ENCODE data around the gene DOK6.

DOK6 gene

DNA sequence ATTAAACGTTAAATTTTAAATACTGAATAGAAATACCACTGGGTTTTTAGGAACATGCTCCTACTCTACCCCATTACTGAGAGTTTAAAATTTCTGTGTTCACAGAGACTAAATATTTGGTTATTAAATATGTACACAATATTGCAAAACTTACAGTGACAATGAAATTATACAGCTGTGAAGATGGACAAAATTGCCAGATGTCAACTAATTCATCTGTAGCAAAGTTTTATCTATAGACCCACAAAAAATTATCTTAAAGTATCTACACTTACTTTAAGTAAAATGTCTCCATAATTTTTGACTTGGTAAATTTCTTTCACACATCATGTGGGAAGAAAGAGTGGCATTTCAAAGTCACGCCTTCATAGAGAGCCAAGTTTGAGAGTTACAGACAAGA, 333.8 kb downstream of the DOK6 start:
- DNase-seq (ENCODE audit: low read depth in 3 of 3, low spot score in 1 of 3), result no peak

DNA sequence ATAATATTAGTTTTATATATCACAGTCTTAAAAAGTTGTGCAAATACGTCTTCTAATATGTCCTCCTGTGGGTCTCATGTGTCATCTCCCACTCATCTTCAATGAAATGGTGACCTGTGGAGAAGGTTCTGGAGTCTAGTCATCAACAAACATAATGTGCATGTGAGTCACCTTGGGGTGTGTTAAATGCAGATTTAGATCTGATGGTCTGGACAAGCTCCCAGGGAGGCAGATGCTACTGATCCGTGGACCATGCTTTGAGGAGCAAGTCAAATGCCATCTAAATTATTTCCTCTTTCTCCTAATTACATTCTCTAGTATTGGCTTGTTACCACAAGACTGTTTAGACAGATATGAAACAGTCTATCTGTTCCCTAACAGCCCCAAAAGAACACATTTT, 336.0 kb downstream of the DOK6 start:
- DNase-seq (ENCODE audit: low read depth in 3 of 3, low spot score in 1 of 3), result no peak

DNA sequence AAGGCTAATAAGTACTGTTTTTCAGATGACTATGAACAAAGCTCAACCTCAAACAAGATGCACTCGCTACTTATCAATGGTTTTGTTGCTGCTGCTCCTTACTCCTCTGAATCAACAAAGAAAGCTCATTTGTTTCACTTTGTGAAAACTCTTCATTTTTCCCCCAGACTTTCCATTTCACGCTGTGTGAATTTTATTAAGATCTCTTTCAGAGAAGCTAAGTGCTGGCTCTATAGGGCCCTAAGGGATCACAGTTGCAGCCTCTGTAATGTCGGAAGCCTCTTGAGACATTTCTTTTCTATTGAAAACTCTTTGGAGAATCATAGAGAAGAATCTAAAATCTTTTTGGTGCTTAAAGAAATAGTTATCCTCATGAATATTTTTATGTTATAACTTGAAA, 337.2 kb downstream of the DOK6 start:
- DNase-seq (ENCODE audit: low read depth in 3 of 3, low spot score in 1 of 3), result no peak

DNA sequence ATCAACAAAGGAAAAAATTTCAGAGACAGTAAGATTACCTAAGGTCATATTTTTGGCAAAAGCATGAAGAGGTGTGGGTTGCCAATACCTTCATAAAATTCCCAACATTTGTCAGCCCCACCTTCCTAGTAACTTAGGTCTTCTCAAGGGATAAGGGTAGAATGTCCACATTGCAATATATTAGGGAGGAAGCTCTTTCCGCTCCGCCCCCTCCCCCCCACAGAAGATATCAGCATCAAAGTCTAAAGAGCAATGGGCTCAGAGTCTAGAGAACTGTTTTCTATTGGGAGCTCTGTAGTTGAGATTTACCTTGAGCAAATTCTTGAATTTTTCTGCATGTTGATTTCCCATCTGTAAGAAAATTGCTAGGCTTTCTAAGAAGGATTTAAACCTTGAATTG, 346.7 kb downstream of the DOK6 start:
- DNase-seq (ENCODE audit: low read depth in 3 of 3, low spot score in 1 of 3), result no peak

DNA sequence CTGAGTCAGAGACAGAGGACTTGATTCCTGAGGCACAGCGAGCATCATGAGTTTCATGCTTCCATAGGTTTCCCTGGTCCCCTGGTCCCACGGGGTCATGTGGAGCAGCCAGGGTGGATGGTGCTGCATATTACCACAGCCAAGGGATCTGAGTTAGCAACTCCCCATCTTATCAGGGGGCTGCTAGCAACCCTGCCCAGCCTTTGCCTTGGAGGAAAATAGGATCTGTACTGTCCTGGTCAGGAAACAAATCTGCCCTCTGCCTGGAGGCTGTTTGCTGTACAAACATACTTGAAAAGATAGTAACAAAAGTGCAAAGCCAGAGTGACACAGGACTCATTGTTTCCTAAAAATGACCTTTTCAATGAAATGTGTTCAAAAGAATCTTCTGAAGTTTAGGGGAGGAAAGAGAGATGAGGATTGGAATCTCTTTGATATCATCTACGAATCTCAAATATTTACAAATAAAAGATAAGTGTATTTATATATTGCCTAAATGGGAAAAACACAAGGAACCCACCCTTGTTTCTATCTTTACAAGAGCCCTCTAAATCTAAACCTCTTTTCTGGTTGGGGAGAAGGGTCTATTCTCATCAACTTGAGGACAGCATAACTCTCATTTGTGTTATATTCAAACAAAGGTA, 352.2 kb downstream of the DOK6 start:
- DNase-seq (ENCODE audit: low read depth in 3 of 3, low spot score in 1 of 3), result no peak

DNA sequence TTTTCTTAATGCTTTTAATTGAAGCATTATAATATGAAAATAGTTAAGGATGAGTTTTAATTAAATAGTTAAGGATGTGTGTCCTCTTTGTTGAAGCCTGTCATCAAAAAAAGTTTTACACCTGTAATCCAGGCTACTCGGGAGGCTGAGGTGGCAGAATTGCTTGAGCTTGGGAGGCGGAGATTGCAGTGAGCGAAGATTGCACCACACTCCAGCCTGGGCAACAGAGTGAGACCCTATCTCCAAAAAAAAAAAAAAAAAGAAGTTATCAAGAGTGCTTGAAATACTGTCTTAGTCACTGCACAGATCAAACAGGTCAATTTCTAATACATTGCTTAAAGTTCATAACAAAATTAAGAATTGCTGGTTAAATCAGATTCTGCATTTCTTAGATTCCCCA, 353.4 kb downstream of the DOK6 start:
- no peak for DNase-seq (ENCODE audit: low read depth in 3 of 3, low spot score in 1 of 3)

DNA sequence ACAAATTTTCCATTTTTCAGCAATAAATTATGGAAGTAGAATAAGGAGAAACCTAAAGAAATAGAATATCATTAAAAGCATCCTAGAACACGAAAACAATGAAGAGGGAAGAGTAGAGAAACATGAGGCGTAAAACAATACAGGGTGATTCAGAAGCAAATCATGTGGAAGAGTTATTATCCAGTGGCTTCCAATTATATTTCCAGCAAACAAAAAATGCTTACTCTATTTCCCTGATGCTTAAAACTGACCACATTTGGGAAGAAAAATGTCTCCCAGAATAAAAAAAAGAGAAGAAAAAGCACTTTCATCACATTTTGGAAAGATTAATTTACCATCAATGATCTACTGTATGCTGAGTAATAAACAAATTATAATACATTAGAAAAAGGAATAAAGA, 354.4 kb downstream of the DOK6 start:
- DNase-seq (ENCODE audit: low read depth in 3 of 3, low spot score in 1 of 3), result no peak

DNA sequence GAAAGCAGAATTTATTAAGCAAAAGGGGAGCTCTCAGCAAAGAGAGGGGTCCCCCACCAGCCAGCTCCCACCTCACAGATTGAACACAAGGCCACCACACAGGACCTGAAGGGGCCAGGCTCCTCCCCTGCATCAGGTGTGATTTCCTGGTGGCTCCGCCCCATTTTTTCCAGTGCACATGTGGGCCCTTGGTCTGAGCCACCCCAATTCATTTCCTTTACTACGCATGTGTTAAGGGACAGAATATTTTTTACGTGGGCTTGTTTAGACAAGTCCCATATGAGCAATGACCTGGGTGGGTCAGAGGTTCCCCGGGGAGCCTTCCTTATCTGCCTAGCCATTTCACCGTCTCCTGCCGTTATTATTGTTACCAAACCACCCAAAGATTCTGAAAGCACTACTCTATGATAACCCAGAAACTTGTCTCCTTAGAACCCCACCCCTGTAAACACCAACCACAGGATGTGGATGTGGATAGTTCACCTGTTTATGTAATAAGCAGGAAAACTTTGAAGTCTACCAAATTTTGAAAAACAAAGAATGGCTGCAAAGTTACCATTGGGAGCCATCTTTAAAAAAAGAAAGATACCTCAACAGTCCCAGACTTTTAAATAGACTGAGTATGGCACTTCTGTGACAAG, 355.3 kb downstream of the DOK6 start:
- DNase-seq (ENCODE audit: low read depth in 3 of 3, low spot score in 1 of 3), result no peak

DNA sequence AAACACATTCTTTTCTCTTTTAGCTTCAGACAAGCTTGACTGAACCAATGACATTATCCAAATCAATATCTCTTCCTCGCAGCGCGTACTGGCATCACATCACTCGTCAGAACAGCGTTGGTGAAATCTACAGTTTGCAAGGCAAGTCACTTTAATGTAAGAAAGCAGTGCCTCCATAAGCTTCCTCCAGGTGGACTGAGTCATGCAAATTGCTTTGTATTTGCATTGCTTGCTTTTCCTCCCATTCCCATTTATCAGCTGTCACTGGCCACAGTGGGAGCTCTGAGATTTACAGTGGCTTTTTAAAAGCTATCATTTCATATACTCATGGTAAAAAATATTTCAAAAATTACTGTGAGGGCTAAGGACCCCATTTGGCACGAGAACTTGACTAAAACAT, 357.0 kb downstream of the DOK6 start:
- no peak for DNase-seq (ENCODE audit: low read depth in 3 of 3, low spot score in 1 of 3)

DNA sequence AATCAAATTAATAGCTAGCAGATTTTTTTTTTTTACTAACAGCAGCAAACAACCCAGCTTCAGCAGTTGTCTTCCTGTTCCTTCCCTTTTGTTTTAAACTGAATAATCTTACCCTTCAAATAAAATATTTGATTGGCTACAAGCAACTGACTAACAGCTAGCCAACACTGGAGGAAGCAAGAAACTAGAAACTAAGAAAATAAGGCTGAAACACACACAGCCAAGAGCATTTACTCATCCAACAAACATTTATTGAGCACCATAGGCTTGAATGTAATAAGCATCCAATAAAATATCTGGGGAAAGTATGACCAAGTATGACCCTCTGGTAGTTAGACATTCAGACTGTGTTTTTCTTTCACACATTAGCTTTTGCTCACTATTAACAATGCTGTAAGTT, 357.8 kb downstream of the DOK6 start:
- DNase-seq (ENCODE audit: low read depth in 3 of 3, low spot score in 1 of 3), result no peak

DNA sequence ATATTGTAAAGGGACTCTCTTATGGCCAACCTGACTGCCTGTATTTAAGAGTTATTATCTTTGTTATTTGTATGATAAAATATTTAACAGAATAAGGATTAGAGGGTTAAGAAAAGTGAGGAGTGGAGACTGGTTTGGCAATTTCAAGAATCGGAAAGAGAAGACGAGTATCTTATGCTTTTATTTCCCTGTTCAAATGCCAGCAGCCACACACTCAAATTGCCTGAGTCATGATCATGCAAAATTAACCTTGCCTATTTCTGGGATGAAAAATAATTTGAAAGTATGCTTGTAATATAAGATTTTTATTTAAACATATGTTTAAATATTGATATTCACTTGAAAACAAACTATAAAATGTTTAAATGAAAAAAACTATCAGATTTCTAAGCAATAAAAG, 358.4 kb downstream of the DOK6 start:
- no peak for DNase-seq (ENCODE audit: low read depth in 3 of 3, low spot score in 1 of 3)

DNA sequence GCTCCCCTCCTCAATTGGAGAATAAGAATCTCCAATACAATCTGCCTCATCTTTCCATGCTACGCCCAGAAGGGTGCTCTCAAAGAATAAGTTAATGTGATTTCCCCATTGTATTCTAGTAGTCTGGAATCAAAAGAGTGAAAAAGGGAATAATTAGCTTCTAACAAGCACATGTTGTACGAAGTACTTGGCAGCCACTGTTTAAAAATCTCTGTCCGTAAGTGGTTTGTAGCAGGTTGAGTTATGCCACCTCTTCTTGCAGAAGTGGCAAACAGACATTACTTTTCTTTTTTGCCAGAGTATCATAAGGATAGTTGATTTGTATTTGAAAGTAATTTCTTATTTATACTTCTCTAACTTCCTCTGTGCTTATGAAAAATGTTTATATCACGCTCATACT, 362.3 kb downstream of the DOK6 start:
- DNase-seq (ENCODE audit: low read depth in 3 of 3, low spot score in 1 of 3), result no peak

DNA sequence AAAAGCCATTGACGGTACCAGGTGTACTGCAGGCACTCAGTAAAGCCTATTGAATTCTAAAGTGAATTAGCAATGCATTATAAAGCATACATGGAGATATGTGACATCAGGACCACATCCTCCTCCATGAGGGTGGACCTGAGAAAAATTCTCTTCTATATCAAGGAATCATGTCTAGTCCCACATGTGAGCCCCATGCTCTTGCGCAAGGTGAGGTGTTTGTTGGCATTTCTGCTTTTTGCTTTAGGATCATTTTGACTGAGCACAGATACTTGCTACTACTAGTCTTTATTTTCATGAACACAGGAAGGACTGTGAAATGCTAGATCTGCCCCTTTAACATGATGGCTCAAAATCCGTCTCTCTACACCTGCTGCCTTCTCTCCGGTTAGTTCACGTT, 363.1 kb downstream of the DOK6 start:
- no peak for DNase-seq (ENCODE audit: low read depth in 3 of 3, low spot score in 1 of 3)

DNA sequence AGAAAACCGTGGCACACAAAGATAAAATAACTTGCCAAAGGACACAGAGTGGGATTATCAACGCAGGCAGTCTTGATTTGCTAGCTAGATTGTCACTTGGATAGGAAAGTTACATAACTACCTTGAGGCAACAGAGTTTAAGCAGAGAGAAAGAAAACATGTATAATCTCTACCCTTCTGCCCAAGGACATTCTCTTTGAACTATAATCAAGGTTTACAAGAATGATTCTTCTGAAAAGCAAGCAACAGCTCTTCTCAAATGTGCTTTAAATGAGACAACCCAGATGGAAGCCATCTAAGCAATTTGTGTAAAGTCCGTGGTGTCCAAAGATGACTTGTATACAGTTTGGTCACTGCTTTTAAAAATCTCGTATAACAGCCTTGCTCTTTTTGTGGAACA, 369.6 kb downstream of the DOK6 start:
- no peak for DNase-seq (ENCODE audit: low read depth in 3 of 3, low spot score in 1 of 3)

DNA sequence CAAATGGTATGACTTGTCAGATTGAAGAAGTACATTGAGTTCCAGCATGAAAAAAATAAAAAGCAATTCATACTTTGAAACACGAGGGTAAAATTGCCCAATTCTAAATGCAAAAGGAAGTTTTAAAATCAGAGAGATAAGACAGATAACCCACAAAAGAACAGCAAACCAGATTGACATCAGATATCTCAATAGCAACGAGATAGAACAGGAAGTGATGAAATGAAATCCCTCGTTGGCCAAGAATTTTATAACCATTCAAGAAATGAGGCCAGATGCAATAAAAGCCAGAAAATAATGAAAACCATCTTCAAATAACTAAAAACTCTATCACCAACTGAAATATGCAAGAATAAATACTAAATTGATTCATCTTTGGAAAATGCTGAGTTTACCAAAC, 374.1 kb downstream of the DOK6 start:
- DNase-seq (ENCODE audit: low read depth in 3 of 3, low spot score in 1 of 3), result no peak

DNA sequence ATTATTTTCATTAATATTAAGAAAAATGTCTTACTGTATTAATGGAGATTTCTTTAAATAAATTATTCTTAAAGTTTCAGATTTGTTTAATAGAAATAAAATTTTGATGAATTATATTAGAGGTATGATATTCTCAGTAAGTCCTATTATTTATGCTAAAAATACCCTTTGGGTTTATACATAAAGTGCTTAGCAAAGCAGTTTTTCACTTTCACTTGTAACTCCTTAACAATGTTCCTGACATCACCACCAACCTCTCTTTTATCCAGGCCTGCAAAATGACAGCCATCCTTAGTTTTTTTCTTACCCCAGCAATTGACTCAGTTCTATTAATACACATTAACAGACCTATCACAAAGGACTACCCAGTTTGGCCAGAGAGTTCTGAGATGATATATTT, 376.6 kb downstream of the DOK6 start:
- no peak for DNase-seq (ENCODE audit: low read depth in 3 of 3, low spot score in 1 of 3)

DNA sequence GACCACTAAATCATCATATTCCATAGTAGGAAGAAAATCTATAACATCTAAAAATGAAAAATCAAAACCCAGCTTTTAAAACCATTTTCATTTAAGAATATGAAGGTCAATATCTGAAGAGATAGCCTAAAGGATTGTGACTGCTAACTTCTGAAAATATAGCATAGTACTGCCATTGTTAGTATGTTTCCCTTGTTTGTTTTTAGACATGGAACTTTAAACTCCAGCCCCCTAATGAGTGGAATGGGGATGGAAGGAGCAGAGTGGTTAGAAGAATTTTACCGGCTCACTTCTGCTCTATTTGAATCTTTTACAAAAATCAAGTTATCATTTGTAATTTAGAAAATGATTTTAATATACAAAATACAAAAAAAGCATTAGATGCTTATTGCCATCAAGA, 378.0 kb downstream of the DOK6 start:
- no peak for DNase-seq (ENCODE audit: low read depth in 3 of 3, low spot score in 1 of 3)

DNA sequence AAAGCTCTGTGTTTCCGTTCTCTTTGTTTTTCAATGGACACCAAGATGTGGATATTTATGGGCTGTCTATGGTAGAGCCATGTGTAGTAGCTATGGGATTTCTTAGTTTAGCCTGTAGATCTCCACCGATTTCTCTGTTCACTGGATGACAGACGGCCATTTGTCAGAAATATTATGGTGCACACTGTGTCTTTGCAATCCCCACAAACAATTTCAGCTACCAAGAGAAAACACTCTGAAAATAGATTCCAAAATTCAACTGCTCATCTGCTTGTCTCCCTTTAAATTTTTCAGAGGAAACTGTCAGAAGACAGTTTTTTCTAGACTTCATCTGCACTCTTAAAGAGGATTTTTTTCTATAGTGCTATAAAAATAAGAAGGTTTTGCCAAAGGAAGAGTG, 380.2 kb downstream of the DOK6 start:
- no peak for DNase-seq (ENCODE audit: low read depth in 3 of 3, low spot score in 1 of 3)

DNA sequence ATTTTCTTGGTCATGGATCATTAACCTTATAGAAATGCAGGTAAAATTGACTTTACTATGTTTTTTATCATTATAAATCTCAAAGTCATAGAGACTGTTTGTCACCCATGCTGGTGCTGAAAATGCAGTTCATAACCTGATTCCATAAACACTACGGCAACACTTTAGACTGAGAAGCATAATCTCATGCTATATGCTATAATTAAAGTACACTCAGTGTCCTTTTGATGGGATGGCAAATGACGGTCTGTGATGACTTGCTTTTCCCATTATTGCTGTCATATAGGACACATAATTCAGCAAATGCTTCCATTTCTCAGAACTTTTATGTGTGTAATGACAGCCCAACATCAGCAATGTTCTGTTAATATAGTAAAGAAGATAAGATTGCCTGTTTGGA, 384.1 kb downstream of the DOK6 start:
- DNase-seq (ENCODE audit: low read depth in 3 of 3, low spot score in 1 of 3), result no peak

DNA sequence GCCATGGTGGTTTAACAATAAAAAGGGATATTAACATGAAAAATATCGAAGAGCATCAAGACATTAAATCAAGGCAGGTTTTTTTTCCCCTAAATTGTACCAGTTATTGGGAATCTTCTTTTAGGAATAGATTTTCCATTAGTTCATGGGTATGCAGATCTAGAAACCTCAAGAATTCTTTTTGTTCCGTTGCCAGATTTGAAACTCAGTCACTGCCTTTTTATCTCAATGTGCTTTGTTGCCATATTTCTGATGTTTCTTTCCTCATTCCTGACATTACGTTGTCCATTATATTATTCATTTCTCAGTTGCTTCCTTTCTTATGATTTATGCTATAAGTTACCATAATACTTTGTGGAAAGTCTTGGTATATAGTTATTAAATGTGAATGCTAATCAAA, 384.8 kb downstream of the DOK6 start:
- DNase-seq (ENCODE audit: low read depth in 3 of 3, low spot score in 1 of 3), result no peak

DNA sequence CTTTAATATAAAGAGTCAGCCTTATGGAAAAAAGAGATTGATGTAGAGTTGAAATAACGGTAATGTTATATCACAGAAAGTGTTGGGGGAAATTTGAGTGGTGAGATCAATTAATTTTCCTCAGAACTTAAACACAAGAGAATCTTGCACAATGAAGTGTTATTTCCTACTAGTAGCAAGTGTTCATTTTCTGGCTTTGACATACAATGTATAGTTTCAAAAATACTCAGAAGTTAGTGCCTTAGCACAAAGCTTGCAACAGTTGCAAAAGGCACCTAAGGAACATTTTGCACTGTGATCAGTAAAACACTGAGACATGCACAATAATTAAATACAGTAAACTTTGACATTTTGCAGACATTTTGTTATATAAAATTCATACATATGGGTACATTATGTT, 385.7 kb downstream of the DOK6 start:
- no peak for DNase-seq (ENCODE audit: low read depth in 3 of 3, low spot score in 1 of 3)

DNA sequence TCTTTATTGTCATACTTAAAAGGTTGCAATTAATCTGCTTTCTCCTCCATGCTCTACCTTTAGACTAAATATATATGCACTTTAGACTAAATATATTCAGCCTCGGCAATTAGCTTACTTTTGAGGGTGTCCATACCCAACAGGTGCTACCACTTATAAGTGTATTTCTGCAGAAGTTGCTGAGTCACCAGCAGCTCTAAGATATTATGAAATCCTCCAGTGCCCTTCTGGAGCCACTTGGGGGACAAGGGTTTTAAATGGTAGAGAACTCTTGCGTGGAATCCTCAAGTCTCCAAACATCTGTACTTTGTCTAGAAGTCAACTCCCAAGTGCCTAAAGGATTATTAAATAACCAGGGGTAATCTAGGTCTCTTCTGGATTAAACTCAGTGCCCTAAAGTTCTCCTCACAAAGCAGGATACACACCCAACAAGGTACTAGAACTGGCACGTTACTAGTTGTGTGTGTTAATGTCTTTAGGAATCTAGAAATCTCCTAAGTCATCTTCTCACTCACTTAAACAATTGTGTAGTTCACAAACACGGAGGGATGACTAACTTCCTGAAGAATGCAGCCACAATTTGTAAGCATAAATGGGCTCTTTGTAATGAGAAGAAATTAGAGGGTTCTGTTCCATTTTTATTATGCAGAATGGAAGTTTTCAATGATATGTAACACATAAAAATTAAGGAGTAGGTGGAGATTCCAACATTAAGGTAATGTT, 387.3 kb downstream of the DOK6 start:
- DNase-seq (ENCODE audit: low read depth in 3 of 3, low spot score in 1 of 3), result no peak

DNA sequence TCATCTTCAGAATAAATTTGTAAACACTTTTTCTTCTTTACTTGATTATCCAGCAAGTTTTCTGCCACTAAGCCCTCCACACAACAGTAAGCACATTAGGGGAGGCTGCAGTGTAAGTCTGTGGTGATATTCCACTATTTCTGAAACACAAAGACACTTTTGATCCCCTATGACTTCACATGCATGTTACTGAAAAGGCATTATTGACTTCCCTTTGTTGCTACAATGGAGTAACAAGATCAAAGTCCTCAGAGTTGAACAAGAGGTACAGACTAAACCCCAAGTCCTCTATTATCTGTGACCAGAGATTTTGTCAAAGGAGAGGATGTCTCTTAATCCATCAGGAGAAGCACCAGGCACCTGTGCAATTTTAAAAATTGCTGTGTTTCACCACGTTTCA, 389.1 kb downstream of the DOK6 start:
- DNase-seq (ENCODE audit: low read depth in 3 of 3, low spot score in 1 of 3), result no peak
